Raji (cell line): ENCODE results near the gene GLB1L3.

ENCODE experiments used
- POLR2A ChIP-seq: IDR thresholded peaks from 2 replicates; pipeline ENCODE4 v1.6.1; 2011; ENCODE audit warnings: low read depth, low read length, control low read depth; ENCODE audit not compliant: insufficient read depth

GLB1L3 gene, protein sequence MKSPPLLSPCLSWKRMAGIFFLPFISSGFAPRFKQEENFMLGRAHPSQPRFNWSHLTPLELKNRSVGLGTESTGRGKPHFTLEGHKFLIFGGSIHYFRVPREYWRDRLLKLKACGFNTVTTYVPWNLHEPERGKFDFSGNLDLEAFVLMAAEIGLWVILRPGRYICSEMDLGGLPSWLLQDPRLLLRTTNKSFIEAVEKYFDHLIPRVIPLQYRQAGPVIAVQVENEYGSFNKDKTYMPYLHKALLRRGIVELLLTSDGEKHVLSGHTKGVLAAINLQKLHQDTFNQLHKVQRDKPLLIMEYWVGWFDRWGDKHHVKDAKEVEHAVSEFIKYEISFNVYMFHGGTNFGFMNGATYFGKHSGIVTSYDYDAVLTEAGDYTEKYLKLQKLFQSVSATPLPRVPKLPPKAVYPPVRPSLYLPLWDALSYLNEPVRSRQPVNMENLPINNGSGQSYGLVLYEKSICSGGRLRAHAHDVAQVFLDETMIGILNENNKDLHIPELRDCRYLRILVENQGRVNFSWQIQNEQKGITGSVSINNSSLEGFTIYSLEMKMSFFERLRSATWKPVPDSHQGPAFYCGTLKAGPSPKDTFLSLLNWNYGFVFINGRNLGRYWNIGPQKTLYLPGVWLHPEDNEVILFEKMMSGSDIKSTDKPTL

GRCh38 chr11:134275534-134276395, at the start of gene GLB1L3:
Gene GLB1L3, plus strand, starts transcription at chr11:134276379. Its CDS starts 362 bp downstream, at chr11:134276741.
- no peak for TF ChIP-seq POLR2A

DNA sequence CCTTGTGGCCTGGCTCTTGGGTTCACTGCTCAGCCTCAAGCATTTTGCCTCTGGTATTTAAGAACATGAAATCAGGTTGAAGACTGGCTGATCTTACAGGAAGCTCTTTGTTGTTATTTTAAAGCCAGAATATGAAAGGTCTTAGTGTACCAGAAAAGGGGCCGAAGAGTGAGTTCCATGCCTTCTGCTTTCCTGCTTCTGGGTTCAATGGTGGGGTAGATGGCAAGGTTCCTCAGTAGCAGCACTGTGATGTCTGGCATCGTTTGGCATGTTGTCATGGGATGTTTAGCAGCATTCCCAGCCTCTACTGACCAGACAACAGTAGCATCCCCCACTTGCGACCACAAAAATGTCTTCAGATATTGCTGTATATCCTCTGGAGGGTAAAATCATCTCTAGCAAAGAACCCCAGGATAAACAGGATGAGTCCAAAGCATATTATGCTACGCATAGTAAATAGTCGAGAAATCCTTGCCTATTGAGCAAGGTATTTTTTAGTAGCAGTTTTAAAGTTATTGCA, 49.3 kb upstream of the GLB1L3 start:
- TF ChIP-seq POLR2A, result no peak

DNA sequence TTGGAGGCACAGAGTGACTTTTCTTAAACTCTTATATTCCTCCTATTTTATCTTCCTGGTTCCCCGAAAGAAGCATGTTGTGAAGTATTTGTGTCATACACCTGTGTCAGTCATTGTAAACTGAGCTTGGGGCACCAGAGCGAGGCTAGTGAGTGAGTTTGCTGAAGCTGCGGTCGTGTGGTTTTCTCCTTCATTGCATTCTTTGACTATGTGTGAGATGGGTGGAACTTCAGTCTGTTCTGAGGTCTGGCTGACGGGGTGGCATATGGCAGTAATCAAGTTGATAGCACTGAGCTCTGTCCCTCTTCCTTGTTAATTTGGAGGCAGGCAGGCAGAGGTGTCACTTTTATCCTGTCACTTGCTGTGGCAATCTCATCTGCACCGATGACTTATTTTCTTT, 47.6 kb upstream of the GLB1L3 start:
- no peak for TF ChIP-seq POLR2A

DNA sequence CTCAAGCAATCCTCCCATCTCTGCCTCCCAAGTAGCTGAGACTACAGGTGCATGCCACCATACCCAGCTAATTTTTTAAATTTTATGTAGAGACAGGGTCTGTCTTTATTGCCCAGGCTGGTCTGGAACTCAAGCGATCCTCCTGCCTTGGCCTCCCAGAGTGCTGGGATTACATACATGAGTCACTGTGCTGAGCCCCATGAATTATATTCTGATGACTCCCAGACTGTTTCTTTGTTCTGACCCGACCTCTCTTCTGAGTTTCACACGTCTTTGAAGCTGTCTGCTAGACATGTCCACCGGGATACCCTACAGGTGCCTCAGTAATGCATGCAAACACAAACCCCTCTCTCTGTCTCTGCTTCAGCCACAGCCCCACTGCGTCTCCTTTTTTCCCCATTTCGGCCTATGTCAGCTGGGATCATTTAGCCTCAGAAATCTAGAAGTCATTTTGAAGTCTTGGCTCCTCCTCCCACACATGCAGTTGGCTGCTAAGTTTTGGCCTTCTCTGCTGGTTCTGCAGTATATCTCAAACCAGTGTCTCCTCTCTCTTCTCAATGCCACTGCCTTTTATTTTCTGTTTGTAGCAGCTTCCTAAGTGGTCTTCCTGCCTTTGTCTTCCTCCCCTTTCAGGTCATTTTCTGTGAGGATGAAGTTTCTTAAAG, 46.9 kb upstream of the GLB1L3 start:
- no peak for TF ChIP-seq POLR2A

GRCh38 chr11:134230339-134230738, 45.8 kb upstream of the GLB1L3 start:
- TF ChIP-seq POLR2A, result no peak

GRCh38 chr11:134231958-134232659, 44.1 kb upstream of the GLB1L3 start:
- no peak for TF ChIP-seq POLR2A

GRCh38 chr11:134233729-134234179, 42.4 kb upstream of the GLB1L3 start:
- TF ChIP-seq POLR2A, result no peak

- no peak for TF ChIP-seq POLR2A
Observed at GRCh38 chr11:134235399-134235798, 40.8 kb upstream of the GLB1L3 start.

DNA sequence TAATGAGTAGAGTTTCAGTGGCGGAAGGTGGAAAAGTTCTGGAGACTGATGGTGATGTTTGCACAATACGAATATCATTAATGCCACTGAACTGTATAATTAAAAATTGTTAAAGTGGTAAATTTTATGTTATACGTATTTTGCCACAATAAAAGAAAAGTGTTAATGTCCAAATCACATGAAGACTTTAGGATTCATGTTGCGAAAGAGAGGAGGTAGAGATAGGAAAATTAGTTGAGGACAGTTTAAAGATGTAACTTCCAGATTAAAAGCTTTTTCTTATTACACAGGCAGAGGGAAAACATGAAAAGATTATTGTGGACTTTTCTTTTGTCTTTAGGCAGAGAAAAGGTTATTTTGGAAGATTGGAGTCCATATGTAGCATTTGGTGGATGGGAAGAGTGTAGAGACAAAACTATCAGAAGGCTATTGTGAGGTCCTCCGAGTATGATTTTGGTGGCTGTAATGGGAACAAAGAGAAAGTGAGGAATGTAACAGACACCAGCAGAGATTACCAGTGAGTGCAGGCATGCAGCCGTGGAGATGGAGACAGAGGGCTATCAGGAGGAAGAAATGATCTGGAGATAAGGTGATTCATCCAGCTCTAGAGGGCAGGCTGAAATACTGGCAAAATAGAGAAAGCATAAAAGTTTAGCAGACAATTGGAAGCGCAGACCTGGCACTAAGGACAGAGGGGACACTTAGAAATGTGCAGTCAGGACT, 39.2 kb upstream of the GLB1L3 start:
- TF ChIP-seq POLR2A, result no peak

DNA sequence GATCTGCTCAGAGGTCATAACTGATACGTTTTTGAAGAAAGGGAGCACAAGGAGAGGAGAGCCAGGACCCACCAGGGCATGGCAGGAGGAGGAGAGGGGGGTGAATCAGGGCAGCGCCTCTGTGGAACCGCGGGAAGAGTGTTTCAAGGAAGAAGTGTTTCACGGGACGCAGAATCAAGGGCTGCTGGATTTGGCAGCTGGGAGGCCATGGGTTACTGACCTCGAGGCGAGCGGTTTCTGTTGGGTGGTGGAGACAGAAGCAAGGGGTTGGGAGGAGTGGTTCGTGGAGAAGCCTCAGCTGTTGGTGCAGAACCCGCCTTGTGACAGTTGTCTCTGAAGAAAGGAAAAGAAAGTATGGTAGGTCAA, 38.6 kb upstream of the GLB1L3 start:
- no peak for TF ChIP-seq POLR2A

DNA sequence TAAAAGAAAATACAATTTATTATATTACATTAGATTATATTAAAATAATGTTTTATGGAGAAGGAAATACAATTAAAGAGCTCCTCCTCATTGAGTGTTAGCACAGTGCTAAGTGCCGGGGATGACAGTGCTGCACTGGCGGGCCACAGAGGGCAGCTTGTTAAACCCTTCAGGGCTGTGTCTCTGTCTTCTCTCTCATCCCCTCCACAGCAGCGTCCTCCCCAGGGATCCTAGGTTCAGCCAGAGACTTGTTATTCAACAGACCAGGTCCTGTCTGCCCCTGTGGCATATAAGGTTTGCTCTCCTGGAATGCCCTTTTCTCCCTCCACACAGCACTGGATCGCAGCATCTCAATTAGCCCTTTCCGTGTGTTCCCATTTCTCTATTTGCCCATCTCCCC, 37.2 kb upstream of the GLB1L3 start:
- TF ChIP-seq POLR2A, result no peak

GRCh38 chr11:134240592-134240991, 35.6 kb upstream of the GLB1L3 start:
- TF ChIP-seq POLR2A, result no peak

DNA sequence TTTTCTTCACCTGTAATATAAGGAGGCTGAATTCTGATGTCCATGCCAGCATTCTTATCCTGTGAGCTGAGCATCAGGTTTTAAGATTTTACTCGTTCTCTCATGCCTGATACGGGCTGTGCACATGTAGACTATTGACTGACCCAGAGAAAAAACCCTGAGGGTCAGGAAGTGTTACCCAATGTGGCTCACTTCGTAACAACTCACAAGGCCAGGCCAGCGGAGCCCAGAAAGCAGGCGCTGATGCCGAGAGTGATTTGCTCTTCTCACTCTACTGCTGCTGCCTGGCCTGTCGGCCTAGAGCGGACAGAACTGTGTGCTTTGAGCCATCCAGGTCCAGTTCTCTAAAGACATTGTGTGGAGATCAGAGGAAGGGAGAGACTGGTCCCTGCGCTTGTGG, 33.8 kb upstream of the GLB1L3 start:
- no peak for TF ChIP-seq POLR2A
